HL-60 (cell line): Measurements from ENCODE around the gene ZNF423.

Experiments
- DNase-seq, 2 experiments: peaks; one replicate each; pipeline ENCODE4 v3.0.0-alpha.2; 2010 to 2020; ENCODE audit warnings: low read depth in 1 of 2, low spot score in 1 of 2
- H3K27ac ChIP-seq: fragments of 250-450 bp; sonication (Bioruptor Pico); replicated peaks from 2 replicates; pipeline ENCODE4 v1.5.1; 2020; ENCODE audit warnings: mild to moderate bottlenecking, moderate library complexity
- H3K27me3 ChIP-seq: fragments of 250-450 bp; sonication (Bioruptor Pico); 2 replicates; pipeline ENCODE4 v1.5.1; 2021; ENCODE audit warnings: mild to moderate bottlenecking, moderate library complexity; ENCODE audit not compliant: insufficient read depth, poor library complexity, severe bottlenecking
- H3K4me3 ChIP-seq: replicated peaks from 2 replicates; pipeline ENCODE4 v1.5.1; 2011; ENCODE audit warnings: mild to moderate bottlenecking, control low read depth, low read length; ENCODE audit not compliant: insufficient read depth
- CTCF ChIP-seq: IDR thresholded peaks from one replicate; pipeline ENCODE4 v1.5.1; 2011; ENCODE audit warnings: low read length, control low read depth, inconsistent platforms; ENCODE audit not compliant: insufficient read depth
- GABPA ChIP-seq: IDR thresholded peaks from 2 replicates; pipeline ENCODE4 v1.6.1; 2012; ENCODE audit warnings: low read depth
- POLR2AphosphoS5 ChIP-seq: IDR thresholded peaks from 2 replicates; pipeline ENCODE4 v1.6.1; 2012; ENCODE audit warnings: low read depth
- REST ChIP-seq: IDR thresholded peaks from 2 replicates; pipeline ENCODE4 v1.6.1; 2012; ENCODE audit warnings: low read depth; ENCODE audit not compliant: insufficient replicate concordance
- SPI1 ChIP-seq: IDR thresholded peaks from 2 replicates; pipeline ENCODE4 v1.6.1; 2012; ENCODE audit warnings: low read depth, mild to moderate bottlenecking, borderline replicate concordance

Gene ZNF423

GRCh38 chr16:49477250-49477895, 378.5 kb downstream of the ZNF423 start:
- H3K27me3 ChIP-seq: no peaks in the 10 kb centered on the region
- no peak overlapping the region for H3K27ac ChIP-seq
- TF ChIP-seq CTCF (no peak), POLR2AphosphoS5 (no peak), GABPA (no peak), REST (no peak), SPI1 (no peak)
- no peak for DNase-seq
- no peak overlapping the region for H3K4me3 ChIP-seq

GRCh38 chr16:49474741-49475140, 381.2 kb downstream of the ZNF423 start:
- no peak for DNase-seq
- TF ChIP-seq REST (no peak), SPI1 (no peak), POLR2AphosphoS5 (no peak), GABPA (no peak), CTCF (no peak)
- Histone ChIP-seq H3K4me3 (no peak overlapping the region), H3K27ac (no peak overlapping the region), H3K27me3 (no peaks in the 10 kb centered on the region)

GRCh38 chr16:49473773-49474172, 382.1 kb downstream of the ZNF423 start:
- Histone ChIP-seq H3K27me3 (no peaks in the 10 kb centered on the region), H3K27ac (no peak overlapping the region), H3K4me3 (no peak overlapping the region)
- no peak for DNase-seq
- TF ChIP-seq SPI1: no peak
- no peak for TF ChIP-seq GABPA
- no peak for TF ChIP-seq CTCF
- no peak for TF ChIP-seq POLR2AphosphoS5
- TF ChIP-seq REST: no peak
